ENCODE measurements around the gene GJA9. TPM values are rescaled to one million over a fixed set of nuclear protein-coding genes. Genes with fewer than 3 reads are reported as not detected.
A peak's percentile ranks its signal among the peaks of the same experiment; 100 is the strongest.

The GJA9 gene
- polyA plus RNA-seq, 1 experiment: 0.05 TPM

DNA sequence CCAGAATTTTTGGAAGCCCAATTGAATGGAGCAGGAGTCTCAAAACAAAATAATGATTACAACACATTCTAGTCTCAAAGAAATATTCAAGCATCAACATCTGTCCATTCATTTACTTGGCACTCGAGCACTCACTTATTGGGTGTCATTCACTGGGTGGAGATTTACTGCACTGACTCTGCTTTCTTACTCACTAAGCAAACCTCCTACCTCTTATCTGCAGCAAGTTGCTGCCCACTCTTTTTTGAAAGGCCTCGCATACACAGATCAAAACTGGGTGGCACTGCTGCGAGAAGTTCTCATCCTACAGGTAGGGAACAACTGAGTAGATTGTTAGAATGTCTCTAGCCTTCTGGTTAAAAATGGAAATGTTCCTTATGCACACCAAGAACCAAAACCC is 42.2 kb upstream of the GJA9 start:
- no peak for DNase-seq (ENCODE audit: low read depth)
- ChIA-PET POLR2A (no interaction called here), CTCF (no interaction called here)
- TF ChIP-seq, protein P1, sequence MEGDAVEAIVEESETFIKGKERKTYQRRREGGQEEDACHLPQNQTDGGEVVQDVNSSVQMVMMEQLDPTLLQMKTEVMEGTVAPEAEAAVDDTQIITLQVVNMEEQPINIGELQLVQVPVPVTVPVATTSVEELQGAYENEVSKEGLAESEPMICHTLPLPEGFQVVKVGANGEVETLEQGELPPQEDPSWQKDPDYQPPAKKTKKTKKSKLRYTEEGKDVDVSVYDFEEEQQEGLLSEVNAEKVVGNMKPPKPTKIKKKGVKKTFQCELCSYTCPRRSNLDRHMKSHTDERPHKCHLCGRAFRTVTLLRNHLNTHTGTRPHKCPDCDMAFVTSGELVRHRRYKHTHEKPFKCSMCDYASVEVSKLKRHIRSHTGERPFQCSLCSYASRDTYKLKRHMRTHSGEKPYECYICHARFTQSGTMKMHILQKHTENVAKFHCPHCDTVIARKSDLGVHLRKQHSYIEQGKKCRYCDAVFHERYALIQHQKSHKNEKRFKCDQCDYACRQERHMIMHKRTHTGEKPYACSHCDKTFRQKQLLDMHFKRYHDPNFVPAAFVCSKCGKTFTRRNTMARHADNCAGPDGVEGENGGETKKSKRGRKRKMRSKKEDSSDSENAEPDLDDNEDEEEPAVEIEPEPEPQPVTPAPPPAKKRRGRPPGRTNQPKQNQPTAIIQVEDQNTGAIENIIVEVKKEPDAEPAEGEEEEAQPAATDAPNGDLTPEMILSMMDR (IDR thresholded peaks at IDR 0.05; ENCODE audit: insufficient read depth, low read depth, low read length): no peak
- H3K4me3 ChIP-seq (ENCODE audit: low read depth, low read length): no peak overlapping the region
- no peaks in the 10 kb centered on the region for H3K36me3 ChIP-seq (ENCODE audit: control insufficient read depth, insufficient read depth, low read length)
- H3K27me3 ChIP-seq (ENCODE audit: control insufficient read depth, insufficient read depth, low read length): no peaks in the 10 kb centered on the region

DNA sequence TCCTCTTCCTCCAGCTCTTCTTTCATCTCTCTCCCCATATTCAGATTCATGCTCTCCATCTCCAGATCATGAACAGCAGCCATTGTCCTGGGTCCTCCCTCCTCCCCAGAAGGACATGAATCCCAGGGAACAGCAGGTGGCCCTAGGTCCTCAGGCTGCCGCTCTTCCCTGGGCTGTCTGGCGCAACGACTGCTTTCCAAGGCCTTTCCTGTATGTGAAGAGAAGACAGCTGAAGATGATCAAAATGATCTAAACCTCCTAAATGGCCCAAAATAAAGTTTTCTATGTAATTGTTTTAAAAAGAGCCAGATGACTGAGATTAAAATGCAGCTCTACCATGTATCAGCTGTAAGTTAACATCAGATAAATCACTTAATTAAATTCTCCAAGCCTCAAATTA is 37.7 kb upstream of the GJA9 start:
- POLR2A ChIA-PET: no interaction called here
- TF ChIP-seq, protein P1 (IDR thresholded peaks at IDR 0.05; ENCODE audit: insufficient read depth, low read depth, low read length): 0 out of 2 replicates have a peak, but pooled peaks have one; percentile 7
- CTCF ChIA-PET: no interaction called here
- no peak for DNase-seq (ENCODE audit: low read depth)
- Histone ChIP-seq H3K4me3 (ENCODE audit: low read depth, low read length) (no peak overlapping the region), H3K27me3 (ENCODE audit: control insufficient read depth, insufficient read depth, low read length) (no peaks in the 10 kb centered on the region), H3K36me3 (ENCODE audit: control insufficient read depth, insufficient read depth, low read length) (no peaks in the 10 kb centered on the region)

DNA sequence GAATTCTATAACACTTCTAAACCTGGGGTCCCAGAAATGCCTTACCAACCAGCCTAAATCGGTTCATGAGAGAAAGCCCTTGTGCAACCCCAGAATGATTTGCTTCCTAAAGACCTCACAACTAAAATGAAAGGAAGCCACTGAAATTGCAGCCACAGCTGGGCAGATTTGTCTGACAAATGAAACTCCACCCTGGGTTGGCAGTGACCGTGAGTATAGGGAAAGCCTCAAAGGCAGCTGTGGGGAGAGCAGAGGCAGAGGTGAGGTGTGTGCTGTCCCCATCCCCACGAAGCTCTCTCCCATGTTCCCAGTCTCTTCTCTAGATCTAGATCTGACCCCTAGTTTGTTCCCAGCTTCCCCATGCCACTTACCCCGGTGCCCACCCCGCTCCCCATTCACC is 37.2 kb upstream of the GJA9 start:
- no peaks in the 10 kb centered on the region for H3K36me3 ChIP-seq (ENCODE audit: control insufficient read depth, insufficient read depth, low read length)
- DNase-seq (ENCODE audit: low read depth): no peak
- ChIA-PET POLR2A (no interaction called here), CTCF (no interaction called here)
- H3K4me3 ChIP-seq (ENCODE audit: low read depth, low read length): no peak overlapping the region
- TF ChIP-seq, protein P1 (IDR thresholded peaks at IDR 0.05; ENCODE audit: insufficient read depth, low read depth, low read length): no peak
- H3K27me3 ChIP-seq (ENCODE audit: control insufficient read depth, insufficient read depth, low read length): no peaks in the 10 kb centered on the region

DNA sequence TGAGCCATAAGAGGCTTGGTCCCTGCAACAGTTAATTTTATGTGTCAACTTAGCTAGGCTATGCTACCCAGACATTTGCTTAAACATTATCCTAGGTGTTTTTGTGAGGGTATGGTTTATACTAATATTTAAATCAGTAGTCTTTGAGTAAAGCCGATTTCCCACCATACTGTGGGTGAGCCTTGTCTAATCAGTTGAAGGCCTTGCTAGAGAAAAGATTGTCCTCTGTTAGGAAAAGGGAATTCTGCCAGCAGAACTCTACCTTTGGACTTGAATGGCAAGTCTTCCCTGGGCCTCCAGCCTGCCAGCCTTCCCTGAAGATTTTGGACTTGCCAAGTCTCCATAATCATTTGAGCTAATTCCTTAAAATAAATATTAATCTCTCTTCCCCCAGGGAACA is 36.4 kb upstream of the GJA9 start:
- DNase-seq (ENCODE audit: low read depth): no peak
- TF ChIP-seq, protein P1 (IDR thresholded peaks at IDR 0.05; ENCODE audit: insufficient read depth, low read depth, low read length): no peak
- H3K4me3 ChIP-seq (ENCODE audit: low read depth, low read length): no peak overlapping the region
- H3K27me3 ChIP-seq (ENCODE audit: control insufficient read depth, insufficient read depth, low read length): no peaks in the 10 kb centered on the region
- POLR2A ChIA-PET: no interaction called here
- no peaks in the 10 kb centered on the region for H3K36me3 ChIP-seq (ENCODE audit: control insufficient read depth, insufficient read depth, low read length)
- CTCF ChIA-PET: no interaction called here

DNA sequence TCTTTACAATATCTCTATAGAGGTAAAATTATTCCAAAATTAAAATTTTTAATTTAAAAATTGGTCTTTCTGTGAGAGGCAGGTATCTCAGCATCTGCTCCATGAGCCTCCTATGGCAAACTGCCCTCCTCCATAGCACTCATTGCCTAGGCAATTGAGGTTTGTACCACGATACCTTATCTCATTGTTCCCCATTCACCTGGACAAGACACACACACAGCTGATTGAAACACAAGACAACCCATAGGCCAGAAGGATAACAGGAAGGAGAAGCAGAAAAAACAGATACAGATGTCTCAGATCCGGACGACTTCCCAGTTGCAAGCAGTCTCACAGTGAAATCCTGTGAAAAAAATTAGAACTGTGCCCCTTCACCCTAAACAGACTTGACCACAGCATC is 36.0 kb upstream of the GJA9 start:
- TF ChIP-seq, protein P1 (IDR thresholded peaks at IDR 0.05; ENCODE audit: insufficient read depth, low read depth, low read length): no peak
- Histone ChIP-seq H3K4me3 (ENCODE audit: low read depth, low read length) (no peak overlapping the region), H3K27me3 (ENCODE audit: control insufficient read depth, insufficient read depth, low read length) (no peaks in the 10 kb centered on the region), H3K36me3 (ENCODE audit: control insufficient read depth, insufficient read depth, low read length) (no peaks in the 10 kb centered on the region)
- no peak for DNase-seq (ENCODE audit: low read depth)
- CTCF ChIA-PET: no interaction called here
- POLR2A ChIA-PET: no interaction called here

Measured in BJ (cell line).